Stimulated activated CD8-positive, alpha-beta memory T cell treated with anti-CD3 and anti-CD28 coated beads, Interleukin-15, amount 100 ng/mL, for 1 hour (primary cell): ENCODE data around the gene ITGAV.

Source experiments
- DNase-seq: peaks from one replicate; pipeline ENCODE4 v3.0.0-alpha.2; 2020; ENCODE audit warnings: low read depth

The ITGAV gene

DNA sequence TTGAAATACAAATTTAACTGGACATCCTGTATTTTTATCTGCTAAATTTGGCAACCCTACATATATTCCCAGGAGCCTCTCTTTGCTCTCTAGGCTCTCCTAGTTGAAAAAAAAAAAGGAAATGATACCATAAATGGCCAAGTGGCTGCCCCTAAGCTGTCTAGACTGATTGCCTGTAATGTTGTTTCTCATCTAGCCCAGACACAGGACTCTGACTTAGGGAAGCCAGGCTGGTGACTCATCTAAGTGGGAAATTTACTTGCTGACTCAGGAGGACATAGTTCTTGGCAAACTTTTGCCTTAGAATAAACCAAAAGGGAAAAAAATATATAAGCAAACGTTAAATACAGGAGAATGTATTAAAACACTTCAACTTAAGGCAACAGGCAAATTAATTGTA, 14.6 kb upstream of the ITGAV start:
- no peak for DNase-seq

DNA sequence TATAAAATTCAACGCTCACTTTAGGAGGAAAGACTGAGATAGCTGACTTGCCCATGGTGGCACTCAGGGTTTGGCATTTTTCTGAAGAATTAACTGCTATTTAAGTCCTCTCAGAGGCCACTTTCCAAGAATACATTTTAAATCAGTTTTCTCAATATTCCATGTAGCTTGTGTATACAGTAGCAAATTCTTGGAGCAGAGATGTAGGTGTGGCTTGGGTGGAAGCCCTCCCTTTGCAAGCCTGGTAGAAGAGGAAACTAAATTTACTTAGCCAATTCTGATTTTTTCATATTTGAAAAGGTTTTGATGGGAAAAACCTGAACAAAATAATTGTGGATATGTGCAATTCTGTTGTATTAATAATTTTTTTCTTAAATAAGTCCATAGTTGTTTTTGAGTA, 14.0 kb upstream of the ITGAV start:
- no peak for DNase-seq

DNA sequence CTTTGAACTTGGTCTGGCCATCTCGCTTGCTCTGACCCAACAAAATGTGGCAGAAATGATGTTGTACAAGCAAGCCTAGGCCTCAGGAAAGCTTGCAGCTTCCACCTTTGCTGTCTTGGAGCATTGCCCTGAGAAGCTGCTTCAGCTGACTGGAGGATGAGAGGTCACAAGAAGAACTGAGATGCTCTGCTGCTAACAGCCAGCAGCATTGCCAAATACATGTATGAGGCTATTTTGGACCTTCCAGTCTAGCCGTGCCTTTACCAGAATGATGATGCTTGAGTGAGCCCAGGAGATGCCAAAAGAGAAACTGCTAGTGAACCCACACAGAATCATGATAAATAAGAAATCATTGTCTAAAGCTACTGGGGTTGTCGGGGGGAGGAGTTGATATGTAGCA, 13.2 kb upstream of the ITGAV start:
- no peak for DNase-seq

DNA sequence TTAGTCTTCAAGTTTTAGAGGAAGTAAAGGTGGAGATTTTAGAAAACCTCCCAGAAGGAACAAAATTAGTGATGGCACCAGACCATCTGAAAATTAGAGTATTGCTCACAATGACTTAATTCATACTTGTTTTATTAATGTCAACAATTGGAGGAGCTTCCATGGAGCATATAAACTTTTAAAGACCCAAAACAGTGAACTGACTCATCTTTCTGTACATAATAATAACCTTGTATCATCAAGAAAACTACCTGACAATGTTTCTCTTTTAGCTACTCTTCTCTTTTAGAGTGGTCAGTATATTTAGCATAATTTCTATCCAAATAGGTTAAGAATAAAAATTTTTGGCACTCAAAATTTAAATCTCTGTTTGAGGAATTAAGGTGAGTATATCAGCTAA, 7.2 kb upstream of the ITGAV start:
- no peak for DNase-seq

DNA sequence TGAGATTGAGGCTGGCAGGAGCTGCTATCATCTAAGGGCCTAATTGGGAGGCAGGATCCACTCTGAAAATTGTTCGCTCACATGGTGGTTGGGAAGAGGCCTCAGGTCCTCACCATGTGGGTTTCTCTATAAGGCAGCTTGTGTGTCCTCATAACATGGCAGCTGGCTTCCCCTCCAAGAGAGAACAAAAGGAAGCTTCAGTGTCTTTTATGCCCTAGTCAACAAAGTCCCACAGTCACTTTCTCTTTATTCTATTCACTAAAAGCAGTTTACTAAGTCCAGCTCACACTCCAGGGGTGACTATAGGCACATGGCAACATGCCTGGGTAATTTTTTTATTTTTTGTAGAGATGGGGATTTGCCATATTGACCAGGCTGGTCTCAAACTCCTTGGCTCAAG, 5.8 kb upstream of the ITGAV start:
- DNase-seq: no peak

DNA sequence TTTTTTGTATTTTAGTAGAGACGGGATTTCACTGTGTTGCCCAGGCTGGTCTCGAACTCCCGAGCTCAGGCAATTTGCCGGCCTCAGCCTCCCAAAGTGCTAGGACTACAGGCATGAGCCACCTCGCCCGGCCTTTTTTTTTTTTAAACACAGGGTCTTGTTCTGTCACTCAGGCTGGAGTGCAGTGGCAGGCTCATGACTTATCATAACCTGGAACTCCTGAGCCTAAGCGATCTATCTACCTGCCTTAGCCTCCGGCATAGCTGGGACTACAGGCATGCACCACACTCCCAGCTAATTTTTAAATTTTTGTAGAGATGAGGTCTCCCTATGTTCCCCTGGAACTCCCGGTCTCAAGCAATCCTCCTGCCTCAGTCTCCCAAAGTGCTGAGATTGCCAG, 1.4 kb upstream of the ITGAV start:
- DNase-seq: no peak

DNA sequence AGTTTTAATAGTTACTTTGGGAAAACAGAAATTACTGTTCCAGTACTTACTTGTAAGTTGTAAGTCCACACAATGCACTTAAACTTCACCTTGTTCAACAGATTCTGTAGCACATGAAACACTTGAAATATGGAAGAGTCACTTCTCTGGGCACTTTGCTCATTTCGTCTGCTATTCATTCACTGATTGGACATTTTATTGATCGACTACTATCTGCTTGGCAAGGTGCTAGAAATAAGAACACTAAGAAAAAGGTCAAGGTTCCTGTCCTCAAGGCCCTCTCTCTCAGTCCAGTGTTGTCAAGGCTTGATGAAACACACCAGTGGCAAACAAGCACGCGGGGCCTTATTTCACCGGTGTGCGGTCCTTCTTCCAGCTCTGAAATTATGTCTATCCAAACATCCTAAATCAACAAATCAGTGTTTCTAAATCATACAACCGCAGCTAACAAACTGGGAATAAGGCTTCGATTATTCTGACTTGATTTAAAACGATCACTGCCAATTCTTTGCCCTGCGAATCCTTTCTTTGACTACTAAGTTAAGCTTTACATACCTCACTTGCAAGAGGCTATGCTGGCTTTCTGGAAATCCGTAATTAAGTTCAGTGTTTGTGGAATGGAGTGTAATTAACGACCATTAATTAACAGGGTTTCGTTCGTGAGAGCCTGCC, 780 bp upstream of the ITGAV start:
- DNase-seq: no peak

DNA sequence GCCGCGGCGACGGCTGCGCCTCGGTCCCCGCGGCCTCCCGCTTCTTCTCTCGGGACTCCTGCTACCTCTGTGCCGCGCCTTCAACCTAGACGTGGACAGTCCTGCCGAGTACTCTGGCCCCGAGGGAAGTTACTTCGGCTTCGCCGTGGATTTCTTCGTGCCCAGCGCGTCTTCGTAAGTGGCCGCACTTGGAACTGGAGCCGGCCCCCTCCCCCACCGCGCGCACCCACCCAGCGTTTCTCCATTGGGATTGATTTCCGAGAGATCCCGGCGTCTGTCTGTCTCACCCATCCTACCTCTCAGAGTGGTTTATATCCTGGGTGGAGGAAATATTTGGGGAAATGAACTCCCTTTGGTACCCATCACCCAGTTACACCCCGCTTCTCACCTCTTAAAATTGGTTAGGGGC, 498 bp downstream of the ITGAV start:
- no peak for DNase-seq

DNA sequence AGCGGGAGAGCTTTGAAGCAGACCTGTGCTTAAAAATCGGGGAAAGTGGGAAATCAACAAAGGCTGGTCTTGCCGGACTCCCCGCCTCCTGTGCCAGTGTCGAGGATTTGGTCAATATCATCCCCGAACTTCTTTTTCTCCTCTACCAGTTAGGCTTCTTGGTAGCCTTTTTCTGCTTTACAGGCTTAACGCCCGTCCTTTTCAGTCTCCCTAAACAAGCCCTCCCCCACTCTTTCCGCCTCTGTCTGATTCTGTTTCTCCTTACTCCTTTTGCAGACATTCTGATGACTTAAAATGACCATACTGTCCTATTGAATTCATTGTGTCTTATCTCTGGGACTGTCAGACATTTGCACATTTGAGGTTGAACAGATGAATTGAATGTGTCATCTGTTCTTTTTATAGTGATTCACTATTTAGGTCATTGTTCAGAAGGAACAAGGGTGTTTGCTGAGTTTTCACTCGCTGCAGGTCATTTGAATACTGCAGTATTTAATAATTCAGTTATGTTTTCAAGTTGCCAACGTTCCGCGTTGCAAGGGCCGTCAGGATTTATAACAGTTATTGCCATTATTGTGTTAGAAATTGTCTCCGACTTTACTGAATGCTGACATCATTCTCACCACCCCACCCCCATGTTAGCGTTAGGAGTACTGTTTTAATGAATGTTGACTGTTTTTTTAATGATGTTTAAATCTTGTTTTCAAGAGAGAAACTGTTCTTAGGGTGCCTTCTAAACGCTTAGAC, 1.1 kb downstream of the ITGAV start:
- DNase-seq: no peak

DNA sequence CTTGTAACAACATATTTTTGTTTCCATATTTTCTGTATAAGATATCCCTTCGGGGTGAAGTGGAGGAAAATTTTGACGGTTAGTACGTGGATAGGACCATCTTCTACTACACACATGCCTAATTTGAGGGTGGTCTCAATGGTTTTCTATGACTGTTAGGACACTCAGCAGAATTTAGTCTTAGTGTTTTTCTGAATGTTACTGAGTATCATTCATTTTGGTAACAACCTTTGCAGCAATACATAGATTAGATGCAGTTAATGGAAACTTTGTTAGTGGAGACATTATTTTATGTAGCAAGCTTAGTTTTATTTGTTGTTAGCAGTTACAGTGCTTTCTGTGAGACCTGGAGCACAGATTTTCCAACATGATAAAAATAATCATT, 1.6 kb downstream of the ITGAV start:
- no peak for DNase-seq

DNA sequence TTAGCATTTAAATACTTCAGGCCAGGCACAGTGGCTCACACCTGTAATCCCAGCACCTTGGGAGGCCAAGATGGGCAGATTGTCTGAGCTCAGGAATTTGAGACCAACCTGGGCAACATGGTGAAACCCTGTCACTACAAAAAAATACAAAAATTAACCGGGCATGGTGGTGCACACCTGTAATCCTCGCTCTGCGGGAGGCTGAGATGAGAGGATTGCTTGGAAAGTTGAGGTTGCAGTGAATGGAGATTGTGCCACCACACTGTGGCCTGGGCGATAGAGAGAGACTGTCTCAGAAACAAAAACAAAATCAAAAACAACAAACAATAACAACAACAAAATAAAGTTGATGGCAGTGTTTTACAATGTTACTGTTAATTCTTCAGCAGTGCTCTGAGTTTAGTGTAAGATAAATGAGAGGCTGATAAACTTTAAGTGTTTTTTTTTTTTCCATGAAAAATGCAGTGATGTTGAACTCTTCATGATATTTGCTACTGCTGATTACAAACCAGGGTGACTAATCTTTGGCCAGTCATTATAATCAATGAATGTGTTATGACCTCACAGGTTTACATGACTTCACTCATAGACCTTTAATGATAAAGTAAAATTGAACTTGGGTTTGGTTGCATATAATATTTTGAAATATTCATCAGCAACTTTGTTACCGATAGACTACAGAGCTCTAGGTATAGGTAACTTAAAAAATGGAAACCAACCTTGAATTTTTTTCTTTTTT, 2.5 kb downstream of the ITGAV start:
- DNase-seq: no peak

DNA sequence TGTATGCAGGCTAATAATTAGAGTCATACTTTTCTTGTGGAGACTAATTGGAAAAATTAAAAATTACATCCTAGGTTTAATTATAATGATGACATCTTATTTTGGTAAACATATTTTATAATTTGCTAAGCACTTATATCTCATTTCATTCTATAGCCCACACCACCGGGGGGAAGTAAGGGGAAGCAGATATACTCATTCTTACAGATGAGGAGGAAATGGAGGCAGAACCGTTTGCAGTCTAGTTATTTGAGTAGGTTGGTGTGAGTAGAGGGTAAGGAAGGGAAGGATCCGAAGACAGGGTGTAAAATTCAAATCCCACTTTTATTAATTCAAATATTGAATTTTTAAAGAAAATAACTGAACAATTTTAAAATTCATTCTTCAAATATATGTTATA, 3.7 kb downstream of the ITGAV start:
- DNase-seq: no peak

DNA sequence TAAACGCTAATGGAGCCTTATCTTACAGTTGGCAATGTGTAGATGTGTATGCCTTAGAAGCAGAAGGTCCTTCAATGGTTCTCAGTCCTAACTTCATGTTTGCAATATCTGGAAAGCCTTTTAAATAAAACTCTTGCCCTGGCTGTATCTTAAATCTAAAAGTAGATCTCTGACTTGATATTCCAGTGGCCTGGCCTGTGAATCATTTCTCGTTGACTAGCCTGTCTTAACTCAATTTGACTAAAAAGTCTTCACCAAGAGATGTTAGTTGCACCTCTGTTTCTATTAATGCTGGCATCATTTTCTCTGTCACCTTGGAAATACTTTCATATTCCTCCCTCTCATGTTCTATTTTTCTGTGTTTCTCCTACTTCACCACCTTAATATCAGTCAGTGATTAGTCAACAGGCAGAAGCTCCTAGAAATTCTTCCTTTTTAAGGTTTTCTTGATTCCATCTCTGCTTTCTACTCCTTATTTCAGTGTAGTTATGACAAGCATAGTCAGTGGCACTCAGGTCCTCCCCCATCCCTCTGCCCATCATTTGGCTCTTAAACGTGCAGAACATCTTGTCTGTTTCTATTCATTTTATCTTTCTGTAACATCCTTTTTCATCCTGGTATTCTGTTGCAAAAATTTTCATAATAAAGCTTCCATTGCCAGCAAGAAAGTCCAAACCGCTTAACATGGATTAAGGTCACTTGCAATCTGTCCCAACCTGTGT, 4.3 kb downstream of the ITGAV start:
- no peak for DNase-seq

DNA sequence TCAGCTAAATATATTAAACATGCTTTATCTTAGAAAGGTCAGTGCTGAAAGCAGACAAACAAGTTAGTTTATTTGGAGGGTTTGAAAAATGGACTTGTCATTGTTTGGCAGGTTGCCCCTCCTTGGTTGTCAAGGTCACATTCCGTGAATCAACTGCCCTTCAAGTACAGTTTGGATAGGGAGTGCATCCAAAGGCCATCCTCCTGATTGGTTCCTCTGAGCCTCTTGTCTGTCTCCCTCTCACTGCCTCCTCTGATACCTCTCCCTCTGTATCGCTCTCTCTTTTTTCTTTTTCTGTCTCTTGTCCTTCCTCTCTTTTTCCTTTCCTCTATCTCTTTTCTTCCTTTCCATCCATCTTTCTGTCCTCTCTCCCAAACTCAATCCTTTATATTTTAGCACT, 5.4 kb downstream of the ITGAV start:
- no peak for DNase-seq

DNA sequence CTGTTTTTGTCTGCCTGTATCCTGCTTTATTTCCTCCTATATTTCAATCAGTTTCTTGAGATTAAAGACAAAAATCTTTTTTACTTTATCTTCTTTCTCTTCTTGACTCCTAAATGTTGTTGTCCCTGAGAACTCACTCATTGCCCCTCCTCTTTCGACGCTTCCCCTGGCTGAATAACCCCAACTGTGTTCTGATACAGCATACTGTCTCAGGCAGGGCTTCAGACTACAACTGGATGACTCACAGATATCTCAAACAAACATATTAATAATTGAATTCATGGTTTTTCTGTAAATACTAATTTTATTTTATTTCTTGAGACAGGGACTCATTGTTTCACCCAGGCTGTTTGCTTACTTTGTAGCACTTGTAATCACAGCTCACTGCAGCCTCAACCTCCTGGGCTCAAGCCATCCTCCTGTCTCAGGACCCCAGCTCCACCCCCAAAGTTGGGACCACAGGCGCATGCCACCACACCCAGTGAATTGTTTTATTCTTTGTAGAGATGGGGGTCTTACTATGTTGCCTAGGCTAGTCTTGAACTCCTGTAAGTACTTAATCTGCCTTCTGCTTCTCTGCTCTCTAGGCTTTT, 9.4 kb downstream of the ITGAV start:
- DNase-seq: no peak

DNA sequence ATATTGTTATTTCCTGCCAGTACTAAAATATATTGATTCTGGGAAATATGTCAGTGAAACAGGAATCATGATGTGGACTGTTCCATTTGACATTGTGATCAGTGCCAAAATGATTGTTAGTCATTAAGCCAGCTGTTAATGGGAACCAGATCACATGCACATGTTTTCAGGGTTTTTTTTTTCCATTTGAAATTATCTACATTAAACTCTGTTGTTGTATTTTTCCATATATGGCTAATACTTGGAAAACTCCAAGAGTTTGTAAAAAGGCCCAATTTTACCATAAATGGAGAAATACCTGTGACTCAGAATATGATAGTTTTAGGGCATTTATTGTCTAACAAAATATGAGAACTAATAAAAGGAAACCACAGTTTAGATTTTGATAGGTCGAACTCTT, 13.4 kb downstream of the ITGAV start:
- DNase-seq: no peak

DNA sequence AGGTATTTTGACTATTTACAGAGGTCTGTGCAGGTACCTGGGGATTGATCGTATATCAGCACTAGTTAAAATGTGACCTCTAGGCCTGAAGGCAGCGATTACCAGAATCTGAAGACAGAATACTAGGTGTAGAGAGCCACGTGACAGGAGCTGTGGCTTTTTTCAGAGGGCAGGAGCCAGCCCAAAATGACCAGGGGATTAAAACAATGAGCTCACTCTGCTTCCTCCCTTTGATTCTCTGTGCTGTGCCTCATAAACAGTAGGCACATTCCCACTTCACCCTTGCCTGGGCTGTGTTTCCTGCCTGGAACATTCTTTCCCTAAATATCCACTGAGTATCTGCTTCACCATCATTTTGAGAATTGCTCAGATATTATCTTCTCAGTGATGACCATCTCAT, 15.2 kb downstream of the ITGAV start:
- no peak for DNase-seq

DNA sequence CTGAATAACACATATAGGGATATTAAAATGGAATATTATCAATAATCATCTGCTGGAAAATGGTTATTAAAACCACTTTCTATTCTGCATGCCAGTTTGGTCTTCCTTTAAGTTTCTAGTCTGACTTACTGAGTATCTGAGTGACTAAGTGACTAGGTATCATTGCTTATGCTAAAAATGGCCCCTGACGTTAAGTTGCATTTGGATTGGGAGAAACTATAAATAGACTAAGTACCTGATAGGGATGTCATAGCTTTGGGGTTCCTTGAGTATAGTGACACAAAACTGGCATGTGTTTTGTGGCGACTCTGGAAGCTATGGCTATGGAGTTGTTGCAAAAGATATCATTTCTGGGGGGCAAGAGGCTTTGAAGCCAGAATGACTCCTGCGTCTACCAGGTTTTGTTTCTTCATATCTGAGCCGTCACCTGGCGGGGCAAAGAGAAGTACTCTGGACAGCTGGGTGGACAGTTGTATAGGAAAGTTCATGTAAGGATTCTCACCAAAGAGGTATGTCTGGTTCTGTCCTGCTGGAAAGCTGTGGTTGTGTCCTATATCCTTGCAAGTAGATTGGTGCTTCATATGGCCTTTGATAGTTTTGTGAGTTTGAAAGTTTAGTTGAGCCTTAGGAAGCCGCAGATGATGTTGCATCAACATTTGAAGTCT, 17.9 kb downstream of the ITGAV start:
- no peak for DNase-seq

DNA sequence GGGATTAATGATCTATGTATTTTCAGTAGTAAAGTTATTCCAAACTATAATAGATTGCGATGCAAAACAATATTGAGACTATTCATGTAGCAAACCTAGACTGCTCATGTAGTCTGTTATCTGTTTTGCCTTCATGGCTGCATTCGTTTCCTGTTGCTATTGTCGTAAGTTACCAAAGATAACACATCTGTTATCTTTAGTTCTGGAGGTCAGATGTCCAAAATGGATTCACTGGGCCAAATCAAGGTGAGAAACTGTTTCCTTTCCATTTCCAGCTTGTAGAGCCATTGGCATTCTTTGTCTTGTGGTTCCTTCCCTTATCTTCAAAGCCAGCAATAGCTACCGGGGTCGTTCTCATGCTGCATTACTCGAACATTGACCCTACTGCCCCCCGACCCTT, 20.9 kb downstream of the ITGAV start:
- no peak for DNase-seq

DNA sequence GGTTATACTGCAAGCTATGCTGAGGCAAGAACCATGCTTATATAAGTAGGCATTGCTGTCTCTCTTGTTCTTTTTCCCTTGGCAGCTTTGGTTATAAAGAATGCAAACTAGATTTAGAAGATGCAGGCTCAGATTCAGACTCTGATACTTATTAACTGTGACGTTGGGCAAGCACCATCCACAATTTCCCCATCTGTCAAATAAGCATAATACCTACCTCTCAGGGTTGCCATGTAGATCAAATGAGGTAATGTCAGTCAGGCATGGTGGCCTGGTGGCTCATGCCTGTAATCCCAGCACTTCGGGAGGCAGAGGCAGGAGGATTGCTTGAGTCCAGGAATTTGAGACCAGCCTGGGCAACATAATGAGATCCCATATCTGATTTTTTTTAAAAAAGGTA, 21.7 kb downstream of the ITGAV start:
- no peak for DNase-seq

DNA sequence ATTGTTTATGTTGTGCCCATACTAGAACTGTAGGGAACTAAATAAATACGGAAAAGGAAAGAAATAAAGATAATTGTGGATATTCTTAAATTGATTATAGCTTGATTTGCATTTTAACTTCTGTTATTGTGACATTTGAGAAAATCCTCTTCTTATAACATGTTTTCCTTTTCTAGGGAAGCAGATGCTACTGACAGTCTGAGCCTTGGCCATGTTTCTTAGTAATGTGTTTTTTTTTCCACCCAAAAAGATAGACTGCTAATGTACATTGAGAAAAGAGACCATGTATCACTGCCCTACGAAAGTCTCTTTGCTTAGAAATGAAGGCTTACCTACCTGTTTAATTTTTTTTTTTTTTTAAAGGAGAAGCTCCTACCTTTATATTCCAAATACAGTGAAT, 22.2 kb downstream of the ITGAV start:
- DNase-seq: no peak
